GM19035 (cell line): Measurements from ENCODE around the gene TMEM109.

ENCODE experiments used
- ATAC-seq: cut with Tn5 transposase; IDR thresholded peaks from one replicate; pipeline ENCODE4 v1.9.1; 2021; ENCODE audit not compliant: unreplicated experiment

Gene TMEM109

GRCh38 chr11:60924906-60925853 is 11.2 kb downstream of the TMEM109 start:
- no peak for ATAC-seq

GRCh38 chr11:60925868-60926267 is 11.9 kb downstream of the TMEM109 start:
- ATAC-seq = no peak

- ATAC-seq = no peak
Measured at GRCh38 chr11:60926500-60926899, 12.5 kb downstream of the TMEM109 start.

- no peak for ATAC-seq
Measured at GRCh38 chr11:60927061-60927592, 13.2 kb downstream of the TMEM109 start.

- no peak for ATAC-seq
Measured at GRCh38 chr11:60927600-60927999, 13.6 kb downstream of the TMEM109 start.

- ATAC-seq = no peak
Measured at GRCh38 chr11:60928563-60929001, 14.6 kb downstream of the TMEM109 start.

- ATAC-seq = no peak
Measured at GRCh38 chr11:60929764-60930163, 15.8 kb downstream of the TMEM109 start.

- no peak for ATAC-seq
Measured at GRCh38 chr11:60930394-60930793, 16.4 kb downstream of the TMEM109 start.

GRCh38 chr11:60931917-60932316 is 18.0 kb downstream of the TMEM109 start:
- no peak for ATAC-seq

GRCh38 chr11:60932605-60933356 is 18.8 kb downstream of the TMEM109 start:
- no peak for ATAC-seq

GRCh38 chr11:60933416-60934123 is 19.6 kb downstream of the TMEM109 start:
- no peak for ATAC-seq

GRCh38 chr11:60934124-60934789 is 20.3 kb downstream of the TMEM109 start:
- ATAC-seq = no peak

- ATAC-seq = no peak
Measured at GRCh38 chr11:60934790-60935605, 21.0 kb downstream of the TMEM109 start.

GRCh38 chr11:60935676-60936442 is 21.9 kb downstream of the TMEM109 start:
- no peak for ATAC-seq

- ATAC-seq = no peak
Measured at GRCh38 chr11:60936467-60937143, 22.6 kb downstream of the TMEM109 start.

GRCh38 chr11:60937144-60937527 is 23.2 kb downstream of the TMEM109 start:
- ATAC-seq = no peak

GRCh38 chr11:60937811-60938210 is 23.9 kb downstream of the TMEM109 start:
- ATAC-seq = no peak

GRCh38 chr11:60938500-60938899 is 24.5 kb downstream of the TMEM109 start:
- ATAC-seq = no peak
